GM13976 (cell line): Measurements from ENCODE around the gene NF2.

ENCODE experiments used
- DNase-seq: peaks from one replicate; pipeline ENCODE4 v3.0.0; 2012; ENCODE audit warnings: low spot score
- in situ Hi-C: fragments of 300-500 bp; cut with MboI; formaldehyde crosslinking; loops from one replicate; pipeline ENCODE4 v1.12.0; 2022; ENCODE audit warnings: low sequenced_read_pairs, mixed read lengths, inconsistent platforms; ENCODE audit not compliant: unreplicated experiment
- TF ChIP-seq, protein P1 (sequence below): IDR thresholded peaks from 2 replicates; pipeline ENCODE4 v1.5.1; 2012; ENCODE audit warnings: borderline replicate concordance, mild to moderate bottlenecking; ENCODE audit not compliant: insufficient read depth; ENCODE audit errors: extremely low read depth, missing control alignments, control extremely low read depth

Gene NF2

GRCh38 chr22:29722151-29722550, 118.7 kb downstream of the NF2 start:
- in situ Hi-C loops = no loop called here
- TF ChIP-seq, protein P1, sequence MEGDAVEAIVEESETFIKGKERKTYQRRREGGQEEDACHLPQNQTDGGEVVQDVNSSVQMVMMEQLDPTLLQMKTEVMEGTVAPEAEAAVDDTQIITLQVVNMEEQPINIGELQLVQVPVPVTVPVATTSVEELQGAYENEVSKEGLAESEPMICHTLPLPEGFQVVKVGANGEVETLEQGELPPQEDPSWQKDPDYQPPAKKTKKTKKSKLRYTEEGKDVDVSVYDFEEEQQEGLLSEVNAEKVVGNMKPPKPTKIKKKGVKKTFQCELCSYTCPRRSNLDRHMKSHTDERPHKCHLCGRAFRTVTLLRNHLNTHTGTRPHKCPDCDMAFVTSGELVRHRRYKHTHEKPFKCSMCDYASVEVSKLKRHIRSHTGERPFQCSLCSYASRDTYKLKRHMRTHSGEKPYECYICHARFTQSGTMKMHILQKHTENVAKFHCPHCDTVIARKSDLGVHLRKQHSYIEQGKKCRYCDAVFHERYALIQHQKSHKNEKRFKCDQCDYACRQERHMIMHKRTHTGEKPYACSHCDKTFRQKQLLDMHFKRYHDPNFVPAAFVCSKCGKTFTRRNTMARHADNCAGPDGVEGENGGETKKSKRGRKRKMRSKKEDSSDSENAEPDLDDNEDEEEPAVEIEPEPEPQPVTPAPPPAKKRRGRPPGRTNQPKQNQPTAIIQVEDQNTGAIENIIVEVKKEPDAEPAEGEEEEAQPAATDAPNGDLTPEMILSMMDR = no peak
- no peak for DNase-seq

- no peak for DNase-seq
- in situ Hi-C loops = no loop called here
- TF ChIP-seq, protein P1 = no peak
These were observed 119.2 kb downstream of the NF2 start for GRCh38 chr22:29722587-29722986.

DNA sequence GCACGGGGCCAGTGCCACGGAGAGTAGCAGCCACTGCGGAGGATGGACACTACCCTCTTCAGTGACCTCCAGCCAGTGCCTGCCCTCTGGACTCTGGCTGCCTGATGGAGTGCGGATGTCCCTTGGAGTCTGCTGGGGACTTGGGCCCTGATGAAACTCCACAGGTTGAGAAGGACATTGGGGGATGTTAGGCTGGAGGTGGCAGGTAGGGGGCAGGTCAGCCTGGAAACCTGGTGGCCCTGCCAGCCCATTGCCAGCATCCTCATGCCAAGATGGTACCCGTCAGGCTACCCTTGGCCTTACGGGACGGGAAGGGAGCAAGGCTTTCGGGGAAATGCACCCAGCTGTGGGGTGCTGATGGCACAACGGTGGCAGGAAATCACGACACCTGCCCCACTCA, 120.3 kb downstream of the NF2 start:
- in situ Hi-C loops = no loop called here
- TF ChIP-seq, protein P1 = no peak
- no peak for DNase-seq

DNA sequence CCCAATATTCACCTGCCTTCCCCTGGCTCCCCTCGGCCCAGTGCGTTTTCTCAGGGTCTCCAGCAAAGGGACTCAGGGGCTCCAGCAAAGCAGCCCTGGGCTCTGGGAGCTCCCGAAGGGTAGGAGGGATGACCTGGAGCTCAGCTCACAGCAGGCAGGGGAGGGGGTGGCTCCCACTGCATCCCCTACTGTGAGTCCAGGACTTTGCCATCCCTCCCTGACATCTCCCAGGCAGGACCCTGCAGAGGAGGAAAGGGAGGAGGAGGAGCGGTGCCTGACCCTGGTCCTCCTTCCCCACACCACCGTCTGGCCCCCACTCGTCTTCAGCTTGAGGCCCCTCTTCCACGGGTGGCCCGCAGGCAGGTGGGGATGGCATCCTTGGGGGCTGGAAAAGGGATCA, 121.4 kb downstream of the NF2 start:
- in situ Hi-C loops = no loop called here
- no peak for DNase-seq
- TF ChIP-seq, protein P1 = no peak

DNA sequence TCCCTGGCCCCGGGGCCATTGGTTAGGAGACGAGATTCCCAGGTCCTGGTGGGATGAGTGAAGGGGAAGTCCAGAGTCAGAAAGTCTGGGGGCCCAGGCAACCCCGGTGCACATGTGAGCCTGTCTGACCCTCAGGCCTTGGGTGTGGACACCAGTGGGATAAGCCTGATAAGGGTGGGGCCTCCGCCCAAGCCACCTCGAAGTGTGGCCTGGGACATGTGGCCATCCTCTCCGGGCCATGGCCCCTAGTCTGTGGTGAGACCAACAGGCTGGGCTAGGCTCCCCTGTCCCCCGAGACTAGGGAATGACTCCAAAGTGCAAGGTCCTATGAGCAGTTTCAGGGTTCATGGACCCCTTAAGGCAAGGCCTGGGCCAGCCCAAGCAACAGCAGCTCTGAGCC, 122.7 kb downstream of the NF2 start:
- in situ Hi-C loops = no loop called here
- TF ChIP-seq, protein P1 = no peak
- no peak for DNase-seq

DNA sequence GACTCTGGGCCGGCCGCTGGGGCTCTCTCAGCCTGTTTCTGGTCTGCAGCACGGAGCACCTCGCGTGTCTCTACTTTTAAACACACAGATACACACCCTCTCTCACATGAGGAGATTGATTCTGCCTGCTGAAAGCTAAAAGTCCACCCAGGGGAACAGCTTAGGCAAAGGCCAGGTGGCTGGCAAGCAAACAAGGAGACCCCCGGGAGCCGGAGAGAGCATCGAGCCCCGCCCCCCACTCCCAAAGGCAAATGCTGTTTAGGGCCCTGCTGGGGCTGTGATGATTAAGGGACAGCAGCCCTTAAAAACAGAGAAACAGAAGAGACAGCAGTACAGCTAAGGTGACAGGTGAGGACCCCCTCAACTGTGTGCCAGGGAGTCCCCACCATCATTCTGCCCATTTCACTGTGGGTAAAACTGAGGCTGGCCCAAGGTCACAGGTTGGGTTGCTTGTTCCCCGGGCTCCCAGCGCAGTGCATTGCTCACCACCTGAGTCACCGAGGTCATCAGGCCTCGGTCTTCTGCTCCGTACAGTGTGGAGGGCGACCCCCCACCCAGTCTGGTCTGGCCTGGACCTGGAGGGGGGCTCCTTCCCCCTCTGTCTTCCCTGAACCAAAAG, 123.2 kb downstream of the NF2 start:
- in situ Hi-C loops = no loop called here
- TF ChIP-seq, protein P1 = no peak
- DNase-seq = no peak
